Thyroid gland (tissue), 4 donors: ENCODE data around the gene RASD1. TPM values are rescaled to one million over a fixed set of nuclear protein-coding genes. Genes with fewer than 3 reads are reported as not detected.

Source experiments
- DNase-seq, 2 donors: peaks; one replicate each; pipeline ENCODE4 v3.0.0-alpha.2; 2019
- H3K27ac ChIP-seq, 3 donors: fragments of 200-600 bp; sonication (generic); 1 replicate in 2 of 3; 2 replicates in 1 of 3; pipeline ENCODE4 v1.5.1; 2016 to 2019; ENCODE audit warnings: mild to moderate bottlenecking in 1 of 3, moderate library complexity in 1 of 3
- H3K27me3 ChIP-seq: fragments of 200-600 bp; sonication (generic); one replicate; pipeline ENCODE4 v1.5.1; 2019
- H3K36me3 ChIP-seq, 2 donors: fragments of 200-600 bp; sonication (generic); one replicate each; pipeline ENCODE4 v1.5.1; 2016 to 2019
- H3K4me1 ChIP-seq, 2 donors: fragments of 200-600 bp; sonication (generic); one replicate each; pipeline ENCODE4 v1.5.1; 2017 to 2019
- H3K4me3 ChIP-seq, 3 donors: fragments of 200-600 bp; sonication (generic); replicated peaks in 1 of 3; 1 replicate in 2 of 3; 2 replicates in 1 of 3; pipeline ENCODE4 v1.5.1; 2016; ENCODE audit warnings: mild to moderate bottlenecking in 1 of 3
- H3K9me3 ChIP-seq: fragments of 200-600 bp; sonication (generic); one replicate; pipeline ENCODE4 v1.5.1; 2017
- CTCF ChIP-seq, 6 experiments: fragments of 200-600 bp in 3 of 6; fragments of 450-650 bp in 3 of 6; sonication (generic) in 3 of 6; IDR thresholded peaks; one replicate each; pipeline ENCODE4 v1.5.1; 2016 to 2019; ENCODE audit warnings: antibody characterized with exemption in 6 of 6, mild to moderate bottlenecking in 2 of 6, inconsistent platforms in 1 of 6, moderate library complexity in 1 of 6
- POLR2A ChIP-seq, 2 donors: fragments of 450-650 bp; IDR thresholded peaks; one replicate each; pipeline ENCODE4 v1.6.1; 2017; ENCODE audit warnings: antibody characterized with exemption in 2 of 2, mild to moderate bottlenecking in 2 of 2, moderate library complexity in 1 of 2
- WGBS, 2 donors: methylation state at CpG; one replicate each; pipeline ENCODE4 v1.1.5; 2017; 5-methylcytosine and 5-hydroxymethylcytosine counted together
- intact Hi-C: fragments of 100-400 bp; cut with DNase I; formaldehyde crosslinking; loops from one replicate; pipeline ENCODE4 v1.15.1; 2023
- total RNA-seq, 4 donors: library from RNA; depleted of rRNA; stranded (reverse); fragments of >200 nt; gene quantifications; one replicate each; pipeline ENCODE4 v1.2.3, GENCODE V29; 2016

Gene RASD1
- total RNA-seq, 4 donors from 2014 or later: 114 to 149 (median 141) TPM

GRCh38 chr17:17504341-17505140 is 8.3 kb upstream of the RASD1 start:
- intact Hi-C loops: loop anchor here (5.0 kb wide), 1 partner anchor 133 kb away; no protein-coding TSS in a partner anchor
- Histone ChIP-seq H3K9me3 (no peaks in the 10 kb centered on the region), H3K4me1 (no peaks in the 10 kb centered on the region), H3K27ac (no peak overlapping the region), H3K4me3 (no peak overlapping the region), H3K27me3 (no peaks in the 10 kb centered on the region), H3K36me3 (no peaks in the 10 kb centered on the region)
- DNase-seq: no peak
- TF ChIP-seq POLR2A (IDR thresholded peaks at IDR 0.05) (no peak), CTCF (IDR thresholded peaks at IDR 0.05) (no peak)
- 78 to 83% methylated on average over 20 of the region's 20 CpGs for WGBS, 2 donors

- H3K9me3 ChIP-seq: no peaks in the 10 kb centered on the region
- no peaks in the 10 kb centered on the region for H3K27me3 ChIP-seq
- DNase-seq: no peak
- intact Hi-C loops: loop anchor here (5.0 kb wide), 1 partner anchor 134 kb away; no protein-coding TSS in a partner anchor
- H3K4me3 ChIP-seq: no peak overlapping the region
- H3K4me1 ChIP-seq: no peaks in the 10 kb centered on the region
- TF ChIP-seq CTCF (IDR thresholded peaks at IDR 0.05) (no peak), POLR2A (IDR thresholded peaks at IDR 0.05) (no peak)
- H3K27ac ChIP-seq: no peak overlapping the region
- 60 to 72% methylated on average over 7 of the region's 7 CpGs for WGBS, 2 donors
- H3K36me3 ChIP-seq: no peaks in the 10 kb centered on the region
These were observed 7.5 kb upstream of the RASD1 start for GRCh38 chr17:17503566-17504130.

GRCh38 chr17:17502741-17503565 is 6.8 kb upstream of the RASD1 start:
- TF ChIP-seq POLR2A (IDR thresholded peaks at IDR 0.05): no peak
- no peak for TF ChIP-seq CTCF (IDR thresholded peaks at IDR 0.05)
- H3K36me3 ChIP-seq: no peaks in the 10 kb centered on the region
- H3K27me3 ChIP-seq: no peaks in the 10 kb centered on the region
- no peaks in the 10 kb centered on the region for H3K9me3 ChIP-seq
- 93 to 94% methylated on average over 21 of the region's 21 CpGs for whole genome bisulfite sequencing, 2 donors
- H3K4me3 ChIP-seq: no peak overlapping the region
- no peak overlapping the region for H3K27ac ChIP-seq
- intact Hi-C loops: loop anchor here (5.0 kb wide), 1 partner anchor 134 kb away; no protein-coding TSS in a partner anchor
- no peak for DNase-seq
- no peaks in the 10 kb centered on the region for H3K4me1 ChIP-seq

GRCh38 chr17:17500999-17501605 is 4.9 kb upstream of the RASD1 start:
- no peak overlapping the region for H3K27ac ChIP-seq
- no peak overlapping the region for H3K4me3 ChIP-seq
- no peaks in the 10 kb centered on the region for H3K36me3 ChIP-seq
- H3K4me1 ChIP-seq: peaks cover 3 to 5% of the 10 kb centered on the region in 2 donors
- H3K9me3 ChIP-seq: no peaks in the 10 kb centered on the region
- TF ChIP-seq POLR2A (IDR thresholded peaks at IDR 0.05) (no peak), CTCF (IDR thresholded peaks at IDR 0.05) (no peak)
- no peak for DNase-seq
- no peaks in the 10 kb centered on the region for H3K27me3 ChIP-seq
- intact Hi-C loops: loop anchor here (5.0 kb wide), 1 partner anchor 136 kb away; no protein-coding TSS in a partner anchor
- 67 to 69% methylated on average over 14 of the region's 14 CpGs for WGBS, 2 donors
